ENCODE measurements around the gene CEP97.
"Not testable (repeated sequence)": the region's sequence is repeated elsewhere in the genome, so short reads cannot be mapped to it uniquely, and the experiment has no call there.

The CEP97 gene

DNA sequence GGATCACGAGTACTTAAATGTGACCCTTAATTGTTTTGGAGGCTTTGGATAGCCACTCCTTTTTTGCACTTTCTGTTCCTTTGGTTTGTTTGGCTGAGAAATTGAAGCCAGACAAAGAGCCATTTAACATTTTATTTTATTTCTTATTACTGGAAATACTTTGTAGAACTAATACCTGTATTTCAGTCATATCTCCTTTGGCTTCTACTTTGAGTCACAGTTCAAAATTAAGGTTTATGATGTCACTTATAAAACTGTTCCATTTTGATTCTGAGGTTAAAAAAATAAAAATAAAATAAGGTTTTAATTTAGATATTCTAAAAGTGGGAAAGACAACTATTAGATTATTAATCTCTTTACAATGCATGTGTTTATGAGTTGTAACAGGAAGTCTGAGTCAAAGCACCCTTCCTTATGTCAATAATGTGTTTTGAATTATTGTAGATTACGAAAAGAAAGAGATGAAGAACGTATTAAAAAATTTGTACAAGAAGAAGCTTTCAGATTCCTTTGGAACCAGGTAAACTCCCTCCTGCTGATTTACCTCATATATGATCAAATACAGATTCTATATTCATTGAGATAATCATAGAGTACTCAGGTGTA is 37.7 kb downstream of the CEP97 start:
- DNase-seq (ENCODE audit: low spot score), result no peak

- not testable (repeated sequence) for DNase-seq (ENCODE audit: low spot score)
Measured at GRCh38 chr3:101777745-101778281, 53.4 kb downstream of the CEP97 start.

DNA sequence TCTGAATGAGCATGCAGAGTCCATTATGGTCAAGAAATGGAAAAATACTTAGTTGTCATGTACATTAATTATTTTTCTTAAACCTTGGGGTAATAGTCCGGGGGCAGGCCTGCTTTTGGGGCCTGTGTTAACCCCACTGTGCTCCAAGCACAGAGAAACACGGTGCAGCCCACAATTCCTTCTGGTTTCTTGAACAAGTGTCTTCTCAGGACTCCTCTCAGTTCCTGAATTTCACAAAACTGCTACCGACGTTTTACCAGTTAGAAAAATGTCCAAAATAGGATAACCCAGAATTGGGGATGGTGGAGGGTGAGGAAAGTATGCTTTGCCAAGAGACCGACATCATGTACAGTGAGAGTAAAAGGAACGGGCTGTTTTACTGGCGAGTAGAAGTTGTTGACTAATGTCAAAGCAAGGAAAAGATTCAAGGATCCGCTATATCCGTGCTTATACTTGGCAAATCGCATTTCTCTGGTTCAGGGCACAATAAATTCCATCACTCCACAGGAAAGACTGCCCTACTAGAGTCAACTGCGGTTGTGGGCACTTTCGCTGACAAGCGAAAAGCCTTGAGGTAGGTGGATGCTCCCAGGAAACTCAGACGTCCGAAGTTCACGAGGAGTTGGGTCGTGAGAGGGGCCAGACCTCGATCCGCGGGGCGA is 54.1 kb downstream of the CEP97 start:
- DNase-seq (ENCODE audit: low spot score), result no peak

- DNase-seq (ENCODE audit: low spot score), result peak; percentile 82
Measured at GRCh38 chr3:101779047-101779821, 54.8 kb downstream of the CEP97 start, which contains the start of gene NXPE3. Gene NXPE3 (plus strand): TSS chr3:101779211. CDS start chr3:101785597, 6,386 bp downstream.

DNA sequence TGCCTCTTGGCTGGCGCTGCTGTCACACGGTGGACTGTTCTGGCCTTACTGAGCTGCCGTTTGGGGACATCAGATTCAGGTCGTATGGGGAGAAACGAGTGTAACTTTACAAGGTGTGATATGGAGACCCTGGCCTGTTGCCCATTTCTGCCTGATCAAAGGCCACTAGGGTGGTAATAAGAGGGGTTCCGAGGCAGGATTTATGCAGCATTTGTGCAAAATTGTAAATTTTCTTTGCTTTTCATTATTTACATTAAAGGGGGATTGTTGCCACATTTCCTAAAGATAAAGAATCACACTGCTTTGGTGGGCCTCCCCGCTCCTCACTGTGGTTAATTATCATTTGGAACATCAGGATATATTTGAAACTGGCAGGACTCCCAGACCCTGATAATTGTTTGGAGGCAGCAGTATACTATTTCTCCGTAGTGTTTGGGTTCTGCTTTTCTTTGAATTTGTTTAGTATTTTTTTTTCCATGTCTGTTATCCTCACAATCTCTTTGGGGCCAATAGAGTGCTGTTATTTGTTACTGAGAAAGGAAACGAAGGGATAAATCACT is 55.5 kb downstream of the CEP97 start:
- DNase-seq (ENCODE audit: low spot score), result no peak

- DNase-seq (ENCODE audit: low spot score), result peak; percentile 42
Measured at GRCh38 chr3:101780661-101781060, 56.2 kb downstream of the CEP97 start.

DNA sequence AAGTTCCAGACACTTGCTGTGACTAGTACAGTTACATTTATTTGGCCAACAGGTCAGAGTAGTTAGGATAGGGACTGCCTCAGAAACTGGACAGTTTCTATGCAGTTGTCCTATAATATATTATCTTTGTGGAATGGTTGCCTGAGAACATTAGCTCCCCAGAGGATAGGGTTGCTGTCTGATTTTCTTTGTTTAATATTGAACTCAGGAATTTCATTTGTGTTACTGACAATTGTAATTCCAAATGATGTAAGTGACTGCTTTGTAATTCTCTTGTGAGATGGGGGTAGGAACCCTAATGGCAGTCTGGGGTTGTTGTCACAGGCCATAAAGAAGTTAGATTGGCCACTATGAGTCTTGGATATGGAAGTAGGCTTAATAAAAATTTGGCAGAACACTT is 56.8 kb downstream of the CEP97 start:
- DNase-seq (ENCODE audit: low spot score), result no peak

DNA sequence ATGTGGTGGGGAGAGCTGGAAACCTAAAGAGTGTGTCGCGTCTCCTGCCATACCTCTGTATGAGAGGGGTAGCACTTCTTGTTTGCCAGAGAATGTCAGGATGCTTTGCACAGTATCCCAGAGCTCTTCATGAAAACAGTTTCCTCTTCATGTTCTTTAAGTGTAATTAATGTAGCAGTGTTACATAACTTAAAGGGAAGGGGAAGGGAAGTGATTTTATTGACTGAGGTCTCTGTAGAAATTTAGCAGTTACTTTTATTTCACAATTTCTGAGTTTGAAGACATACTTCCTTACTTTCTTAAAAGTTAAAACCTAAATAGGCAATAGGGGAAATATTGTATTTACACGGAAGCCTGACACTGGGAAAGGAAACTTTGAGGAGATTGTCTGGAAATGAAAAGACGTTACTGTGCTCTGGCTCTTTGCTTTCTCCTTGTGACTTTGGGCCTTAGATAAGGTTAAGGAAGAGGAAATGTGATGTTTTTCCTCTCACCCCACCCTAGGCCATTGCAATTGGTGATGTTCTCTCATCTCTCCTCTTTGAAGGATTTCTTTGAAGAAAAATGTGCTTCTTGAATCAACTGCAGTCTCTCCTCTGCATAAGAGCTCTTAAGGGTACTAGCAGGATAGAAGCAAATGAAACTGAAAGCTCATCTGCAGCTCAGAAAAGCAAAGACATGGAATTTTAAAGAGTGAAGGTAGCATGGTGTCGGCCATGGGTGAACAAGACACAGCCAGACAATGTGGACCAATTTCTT is 60.6 kb downstream of the CEP97 start:
- no peak for DNase-seq (ENCODE audit: low spot score)

DNA sequence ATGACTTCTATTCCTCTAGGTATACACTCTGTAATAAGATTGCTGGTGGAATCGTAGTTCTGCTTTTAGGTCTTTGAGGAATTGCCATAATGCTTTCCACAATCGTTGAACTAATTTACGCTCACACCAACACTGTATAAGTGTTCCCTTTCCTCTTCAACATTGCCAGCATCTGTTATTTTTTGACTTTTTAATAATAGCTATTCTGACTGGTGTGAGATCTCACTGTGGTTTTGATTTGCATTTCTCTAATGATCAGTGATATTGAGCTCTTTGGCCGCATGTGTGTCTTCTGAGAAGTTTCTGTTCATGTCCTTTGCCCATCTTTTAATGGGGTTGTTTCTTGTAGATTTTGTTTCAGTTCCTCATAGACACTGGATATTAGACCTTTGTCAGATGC is 67.4 kb downstream of the CEP97 start:
- DNase-seq (ENCODE audit: low spot score), result no peak

GRCh38 chr3:101796077-101796680 is 71.8 kb downstream of the CEP97 start:
- DNase-seq (ENCODE audit: low spot score), result no peak

DNA sequence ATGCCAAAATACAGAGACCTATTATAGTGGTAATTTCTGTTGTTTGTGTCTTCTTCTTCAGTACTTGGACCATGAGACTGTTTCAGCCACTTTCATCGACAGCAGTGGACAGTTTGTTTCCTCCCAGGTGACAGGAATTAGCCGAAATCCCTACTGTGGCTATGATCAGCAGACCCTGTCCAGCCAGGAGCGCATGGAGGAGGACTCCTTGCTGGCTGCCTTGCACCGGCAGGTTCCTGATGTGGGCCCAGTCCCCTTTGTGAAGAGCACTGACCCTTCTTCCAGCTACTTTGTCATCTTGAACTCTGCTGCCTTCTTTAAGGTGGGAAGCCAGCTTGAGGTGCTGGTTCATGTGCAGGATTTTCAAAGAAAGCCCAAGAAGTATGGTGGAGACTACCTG is 76.8 kb downstream of the CEP97 start:
- no peak for DNase-seq (ENCODE audit: low spot score)

- no peak for DNase-seq (ENCODE audit: low spot score)
Measured at GRCh38 chr3:101802179-101802578, 77.8 kb downstream of the CEP97 start.

DNA sequence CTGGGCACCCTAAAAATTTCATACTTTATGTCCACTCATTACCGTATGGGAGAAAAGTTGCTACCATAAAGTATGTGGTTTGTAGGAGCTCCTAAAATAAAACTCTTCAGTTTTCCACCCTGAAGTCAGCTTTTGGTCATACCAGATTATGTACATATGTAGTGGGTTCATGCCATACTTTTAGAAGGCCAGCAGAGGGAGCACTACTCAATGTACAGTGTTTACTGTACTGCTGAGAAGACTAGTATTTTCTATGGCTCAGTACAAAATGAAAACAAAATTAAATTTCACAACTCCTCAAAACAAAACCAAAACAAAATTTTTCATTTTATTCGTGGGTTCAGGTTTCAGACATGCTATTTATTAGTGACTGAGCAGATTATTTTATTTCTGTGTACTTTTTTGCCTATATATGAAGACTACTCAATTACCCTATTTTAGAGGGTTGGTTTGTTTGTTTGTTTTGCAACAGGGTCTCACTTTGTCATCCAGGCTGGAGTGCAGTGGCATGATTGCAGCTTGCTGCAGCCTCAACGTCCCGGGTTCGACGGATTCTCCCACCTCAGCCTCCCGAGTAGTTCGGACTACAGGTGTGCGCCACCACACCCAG is 78.9 kb downstream of the CEP97 start:
- DNase-seq (ENCODE audit: low spot score), result peak; percentile 58

DNA sequence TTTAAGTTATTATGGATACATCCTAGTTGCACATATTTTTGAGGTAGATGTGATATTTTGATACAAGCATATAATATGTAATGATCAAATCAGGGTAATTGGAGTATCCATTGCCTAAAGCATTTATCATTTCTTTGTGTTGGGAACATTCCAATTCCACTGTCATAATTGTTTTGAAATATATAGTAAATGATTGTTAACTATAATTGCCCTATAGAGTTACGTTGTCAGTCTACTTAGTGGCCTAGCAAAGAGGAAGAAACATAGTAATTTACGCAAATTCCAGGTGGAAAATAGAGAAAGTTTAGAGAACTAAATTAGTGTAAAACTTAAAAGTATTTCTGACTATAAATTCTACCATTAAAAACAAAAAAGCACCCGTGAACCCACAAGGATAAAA is 79.5 kb downstream of the CEP97 start:
- no peak for DNase-seq (ENCODE audit: low spot score)

GRCh38 chr3:101806491-101806890 is 82.1 kb downstream of the CEP97 start:
- DNase-seq (ENCODE audit: low spot score), result no peak

DNA sequence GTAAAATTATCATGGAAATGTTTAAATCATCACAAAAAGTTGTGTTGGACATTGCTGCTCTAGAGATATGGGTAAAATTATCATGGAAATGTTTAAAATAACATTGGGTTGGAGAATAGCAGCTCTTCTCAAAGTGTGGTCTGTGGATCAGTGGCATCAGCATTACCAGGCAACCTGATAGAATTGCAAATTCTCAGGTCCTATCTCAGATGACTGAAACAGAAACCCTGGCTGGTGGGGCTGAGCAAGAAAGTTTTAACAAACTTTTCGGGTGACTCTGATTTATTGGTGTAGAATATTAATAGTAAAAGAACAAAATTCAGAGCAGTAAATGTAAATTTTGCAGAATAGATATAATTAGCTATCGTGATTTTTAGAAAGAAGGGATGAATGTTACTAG is 83.5 kb downstream of the CEP97 start:
- no peak for DNase-seq (ENCODE audit: low spot score)

- DNase-seq (ENCODE audit: low spot score), result peak; percentile 40
Measured at GRCh38 chr3:101809178-101810021, 85.0 kb downstream of the CEP97 start.

DNA sequence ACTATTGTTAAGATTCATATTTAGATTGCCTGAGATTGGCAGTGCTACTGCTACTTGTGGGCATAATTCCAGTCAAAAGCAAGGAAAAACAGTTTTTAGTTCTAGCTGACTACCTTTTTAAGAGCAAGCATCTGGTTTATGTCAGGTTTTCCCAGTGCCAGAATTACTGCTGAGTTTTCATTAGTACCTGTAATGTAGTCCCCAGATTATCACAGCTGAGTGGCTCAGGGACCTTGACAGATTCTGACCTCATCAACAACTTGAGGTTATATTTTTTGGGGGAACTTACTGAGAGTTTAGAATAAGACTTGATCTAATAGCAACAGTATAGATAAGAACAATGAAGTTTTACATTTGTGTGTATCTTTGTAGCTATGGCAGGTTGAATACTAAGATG is 85.6 kb downstream of the CEP97 start:
- no peak for DNase-seq (ENCODE audit: low spot score)

- DNase-seq (ENCODE audit: low spot score), result no peak
Measured at GRCh38 chr3:101811875-101812274, 87.5 kb downstream of the CEP97 start.

GRCh38 chr3:101812895-101813294 is 88.5 kb downstream of the CEP97 start:
- DNase-seq (ENCODE audit: low spot score), result no peak

All from SW480 (cell line).